ENCODE results near the gene LSM11.
A peak's percentile ranks its signal among the peaks of the same experiment; 100 is the strongest.

Gene LSM11

GRCh38 chr5:157732596-157733262, 10.8 kb upstream of the LSM11 start:
- DNase-seq = no peak

GRCh38 chr5:157734436-157734835, 9.1 kb upstream of the LSM11 start:
- no peak for DNase-seq

GRCh38 chr5:157735991-157736390, 7.5 kb upstream of the LSM11 start:
- no peak for DNase-seq

- peak in 1 of 51 donors; percentile 12 for DNase-seq
Measured at GRCh38 chr5:157739388-157740228, 3.9 kb upstream of the LSM11 start.

GRCh38 chr5:157740229-157740610, 3.3 kb upstream of the LSM11 start:
- no peak for DNase-seq

GRCh38 chr5:157741131-157741530, 2.4 kb upstream of the LSM11 start:
- DNase-seq = no peak

GRCh38 chr5:157744051-157745011, 819 bp downstream of the LSM11 start:
- peak in 9 of 51 donors; percentile 5 to 49 (median 33) for DNase-seq

- DNase-seq = no peak
Measured at GRCh38 chr5:157745041-157745456, 1.5 kb downstream of the LSM11 start.

- DNase-seq = no peak
Measured at GRCh38 chr5:157747173-157747740, 3.7 kb downstream of the LSM11 start.

- DNase-seq = no peak
Measured at GRCh38 chr5:157747766-157748700, 4.5 kb downstream of the LSM11 start.

GRCh38 chr5:157748760-157749461, 5.4 kb downstream of the LSM11 start:
- peak in 3 of 51 donors; percentile 9 to 31 (median 13) for DNase-seq

- DNase-seq = no peak
Measured at GRCh38 chr5:157749462-157749799, 5.9 kb downstream of the LSM11 start.

- no peak for DNase-seq
Measured at GRCh38 chr5:157750320-157750719, 6.8 kb downstream of the LSM11 start.

GRCh38 chr5:157756122-157756521, 12.6 kb downstream of the LSM11 start:
- DNase-seq = no peak

GRCh38 chr5:157758706-157759105, 15.2 kb downstream of the LSM11 start:
- DNase-seq = no peak

GRCh38 chr5:157761690-157762621, 18.4 kb downstream of the LSM11 start:
- DNase-seq = peak in 5 of 51 donors; percentile 1 to 19 (median 7)

- DNase-seq = no peak
Measured at GRCh38 chr5:157764531-157764930, 21.0 kb downstream of the LSM11 start.

- no peak for DNase-seq
Measured at GRCh38 chr5:157766442-157766841, 22.9 kb downstream of the LSM11 start.

Measured in hypothalamus (tissue), 51 donors.